ENCODE data around the gene TBL3.
"Not testable (repeated sequence)": the region's sequence is repeated elsewhere in the genome, so short reads cannot be mapped to it uniquely, and the experiment has no call there.

TBL3 gene

GRCh38 chr16:1944612-1945199 is 27.1 kb upstream of the TBL3 start:
- no peak for DNase-seq

- no peak for DNase-seq
Measured at GRCh38 chr16:1945559-1946391, 26.1 kb upstream of the TBL3 start.

- DNase-seq: no peak
Measured at GRCh38 chr16:1946495-1947368, 25.1 kb upstream of the TBL3 start.

- DNase-seq: no peak
Measured at GRCh38 chr16:1947369-1947670, 24.5 kb upstream of the TBL3 start.

GRCh38 chr16:1949507-1949906 is 22.3 kb upstream of the TBL3 start:
- DNase-seq: no peak

GRCh38 chr16:1950047-1950446 is 21.8 kb upstream of the TBL3 start:
- no peak for DNase-seq

- no peak for DNase-seq
Measured at GRCh38 chr16:1950559-1950958, 21.3 kb upstream of the TBL3 start.

- DNase-seq: no peak
Measured at GRCh38 chr16:1953734-1954133, 18.1 kb upstream of the TBL3 start.

GRCh38 chr16:1957434-1958142 is 14.3 kb upstream of the TBL3 start:
- DNase-seq: not testable (repeated sequence)

- not testable (repeated sequence) for DNase-seq
Measured at GRCh38 chr16:1958143-1958491, 13.7 kb upstream of the TBL3 start.

- DNase-seq: no peak
Measured at GRCh38 chr16:1958715-1959268, 13.1 kb upstream of the TBL3 start.

GRCh38 chr16:1959269-1960039 is 12.4 kb upstream of the TBL3 start, which contains the start of gene NDUFB10:
Gene NDUFB10, plus strand, starts transcription at chr16:1959538. Its CDS starts 87 bp downstream, at chr16:1959625.
- peak; percentile 94 for DNase-seq

- DNase-seq: peak; percentile 93
Measured at GRCh38 chr16:1960665-1961630, 10.9 kb upstream of the TBL3 start.

- DNase-seq: peak; percentile 74
Measured at GRCh38 chr16:1961651-1962067, 10.2 kb upstream of the TBL3 start.

GRCh38 chr16:1962161-1963153 is 9.4 kb upstream of the TBL3 start:
- not testable (repeated sequence) for DNase-seq

GRCh38 chr16:1963806-1964505 is 7.9 kb upstream of the TBL3 start:
- peak; percentile 50 for DNase-seq

GRCh38 chr16:1964506-1965395 is 7.1 kb upstream of the TBL3 start, which contains the start of gene RPS2:
Gene RPS2, minus strand, starts transcription at chr16:1964826. Its CDS starts 201 bp downstream, at chr16:1964625.
- DNase-seq: peak; percentile 100
